K562 (cell line): Measurements from ENCODE around the gene HOXB6. TPM values are rescaled to one million over a fixed set of nuclear protein-coding genes. Genes with fewer than 3 reads are reported as not detected.
A peak's percentile ranks its signal among the peaks of the same experiment; 100 is the strongest.

Experiments
- ARID3A ChIP-seq: IDR thresholded peaks from 2 replicates; pipeline ENCODE4 v1.6.1; 2012; ENCODE audit warnings: low read depth, low read length, improper control_type of control experiment, borderline replicate concordance
- BMI1 ChIP-seq: fragments of 150-350 bp; IDR thresholded peaks from 2 replicates; pipeline ENCODE4 v1.6.1; 2014; ENCODE audit warnings: low read length
- DMBX1 ChIP-seq: fragments of 250-450 bp; sonication (Bioruptor Pico); IDR thresholded peaks from 2 replicates; pipeline ENCODE4 v1.8.0; 2022; ENCODE audit warnings: inconsistent platforms, mild to moderate bottlenecking, moderate library complexity, borderline replicate concordance
- E4F1 ChIP-seq: fragments of 250-450 bp; sonication (Bioruptor Pico); IDR thresholded peaks from 2 replicates; pipeline ENCODE4 v1.5.0; 2021; ENCODE audit warnings: mild to moderate bottlenecking, borderline replicate concordance
- EHMT2 ChIP-seq: fragments of 450-650 bp; IDR thresholded peaks from 2 replicates; pipeline ENCODE4 v1.6.1; 2018; ENCODE audit warnings: antibody characterized with exemption
- FOXJ3 ChIP-seq: sonication (generic); formaldehyde crosslinking; IDR thresholded peaks from 2 replicates; pipeline ENCODE4 v1.4.0; 2020; ENCODE audit warnings: mild to moderate bottlenecking, missing genetic modification reagents
- MYC ChIP-seq, 2 experiments: fragments of 250-450 bp in 1 of 2; sonication (Bioruptor Pico) in 1 of 2; IDR thresholded peaks; 2 replicates each; pipeline versions ENCODE4 v1.5.1 to v1.6.1; 2012 to 2021; ENCODE audit warnings: low read depth in 2 of 2, borderline replicate concordance in 1 of 2, improper control_type of control experiment in 1 of 2, low read length in 1 of 2, mild to moderate bottlenecking in 1 of 2, moderate library complexity in 1 of 2
- NCOA1 ChIP-seq: fragments of 450-650 bp; IDR thresholded peaks from 2 replicates; pipeline ENCODE4 v1.6.1; 2016; ENCODE audit warnings: low read depth
- NFE2 ChIP-seq: IDR thresholded peaks from 2 replicates; pipeline ENCODE4 v1.6.1; 2014; ENCODE audit warnings: antibody characterized with exemption, low read depth
- NFE2L1 ChIP-seq: fragments of 450-650 bp; IDR thresholded peaks from 2 replicates; pipeline ENCODE4 v1.6.1; 2016; ENCODE audit warnings: missing genetic modification characterization, low read depth, mild to moderate bottlenecking, missing compliant biosample characterization, moderate library complexity, borderline replicate concordance
- NR3C1 ChIP-seq: sonication (generic); formaldehyde crosslinking; IDR thresholded peaks from 2 replicates; pipeline ENCODE4 v1.8.1; 2022; ENCODE audit warnings: missing genetic modification reagents
- POLR3A ChIP-seq: IDR thresholded peaks from 2 replicates; pipeline ENCODE4 v1.6.1; 2011; ENCODE audit warnings: borderline replicate concordance, mild to moderate bottlenecking, moderate library complexity; ENCODE audit not compliant: insufficient read length, insufficient read depth; ENCODE audit errors: extremely low read depth
- SMARCE1 ChIP-seq: fragments of 450-650 bp; IDR thresholded peaks from 2 replicates; pipeline ENCODE4 v1.7.1; 2016; ENCODE audit warnings: mild to moderate bottlenecking
- SRSF1 ChIP-seq: fragments of 200-400 bp; formaldehyde crosslinking; IDR thresholded peaks from 2 replicates; pipeline ENCODE4 v1.6.1; 2017; ENCODE audit warnings: mild to moderate bottlenecking, low read depth, low read length, moderate library complexity
- SRSF7 ChIP-seq: fragments of 200-400 bp; formaldehyde crosslinking; optimal IDR thresholded peaks from 2 replicates; pipeline ENCODE3; 2017; ENCODE audit warnings: mild to moderate bottlenecking, low read depth, low read length
- TAF1 ChIP-seq: IDR thresholded peaks from 2 replicates; pipeline ENCODE4 v1.6.1; 2011; ENCODE audit warnings: mild to moderate bottlenecking, low read length, moderate library complexity; ENCODE audit not compliant: insufficient read depth, control insufficient read depth, severe bottlenecking; ENCODE audit errors: extremely low read depth
- XRCC5 ChIP-seq: fragments of 200-400 bp; formaldehyde crosslinking; IDR thresholded peaks from 2 replicates; pipeline ENCODE4 v1.6.1; 2017; ENCODE audit warnings: low read depth, mild to moderate bottlenecking, low read length
- ZBTB34 ChIP-seq: fragments of 250-450 bp; sonication (Bioruptor Pico); IDR thresholded peaks from 2 replicates; pipeline ENCODE4 v1.8.0; 2021; ENCODE audit warnings: mild to moderate bottlenecking, moderate library complexity
- ZNF324 ChIP-seq: fragments of 250-450 bp; sonication (Bioruptor Pico); IDR thresholded peaks from 2 replicates; pipeline ENCODE4 v1.4.0; 2020; ENCODE audit warnings: mild to moderate bottlenecking
- ZNF655 ChIP-seq: fragments of 250-450 bp; sonication (Bioruptor Pico); IDR thresholded peaks from 2 replicates; pipeline ENCODE4 v1.5.0; 2021
- polyA plus RNA-seq, 8 experiments: library from polyadenylated mRNA; depleted of rRNA in 4 of 8; stranded (reverse) in 5 of 8; unstranded in 3 of 8; fragments of >200 nt; fragmentation: Nextera tagmentation in 2 of 8; fragmentation: Illumina TruSeq in 1 of 8; extraction: Ambion mirVana in 2 of 8; extraction: Trizol in 1 of 8; gene quantifications; 2 replicates each; pipeline versions ENCODE4 v1.2.1 to v1.2.3, GENCODE V29; 2011 to 2014; ENCODE audit warnings: inconsistent platforms in 1 of 8, missing spikeins in 1 of 8
- total RNA-seq, 7 experiments: library from RNA; depleted of rRNA in 6 of 7; stranded (reverse); fragments of >200 nt in 6 of 7; fragmentation: Illumina TruSeq in 2 of 7; extraction: Trizol in 2 of 7; gene quantifications; 2 replicates each; pipeline versions ENCODE4 v1.2.1 to v1.2.3, GENCODE V29; 2011 to 2021; ENCODE audit warnings: low replicate concordance in 1 of 7

Gene HOXB6
- total and polyA plus RNA-seq, 9 of the 15 experiments (the other 6 are each of a cell fraction or from before 2014, with no cell fraction given): 1.2 to 14.8 (median 4.9) TPM

- TF ChIP-seq ARID3A (peak; percentile 76; the same call in 1 of the 2 replicates), SRSF7 (no peak), DMBX1 (CRISPR knock-in tag) (no peak), XRCC5 (0 out of 2 replicates have a peak, but pooled peaks have one; percentile 39), NFE2 (no peak), SRSF1 (no peak), ZNF655 (CRISPR knock-in tag) (no peak), NCOA1 (peak; percentile 65), E4F1 (no peak), SMARCE1 (peak; percentile 69), TAF1 (peak; percentile 81), NR3C1 (CRISPR knock-in tag) (no peak), NFE2L1 (tag) (no peak), BMI1 (no peak), ZNF324 (no peak), EHMT2 (peak; percentile 55; the same call in 1 of the 2 replicates), FOXJ3 (CRISPR knock-in tag) (no peak), POLR3A (no peak), MYC (IDR thresholded peaks at IDR 0.05; ENCODE audit: low read depth, low read length) (peak; percentile 50; the same call in 1 of the 2 replicates), MYC (CRISPR knock-in tag; IDR thresholded peaks at IDR 0.05; ENCODE audit: borderline replicate concordance, low read depth) (no peak), ZBTB34 (no peak)
These were observed 49.2 kb downstream of the HOXB6 start (continued) for GRCh38 chr17:48555258-48556228.
